Measurements from ENCODE around the gene SHISA9. TPM values are rescaled to one million over a fixed set of nuclear protein-coding genes. Genes with fewer than 3 reads are reported as not detected.

The SHISA9 gene
- total RNA-seq, 1 donor from 2014 or later: not detected

DNA sequence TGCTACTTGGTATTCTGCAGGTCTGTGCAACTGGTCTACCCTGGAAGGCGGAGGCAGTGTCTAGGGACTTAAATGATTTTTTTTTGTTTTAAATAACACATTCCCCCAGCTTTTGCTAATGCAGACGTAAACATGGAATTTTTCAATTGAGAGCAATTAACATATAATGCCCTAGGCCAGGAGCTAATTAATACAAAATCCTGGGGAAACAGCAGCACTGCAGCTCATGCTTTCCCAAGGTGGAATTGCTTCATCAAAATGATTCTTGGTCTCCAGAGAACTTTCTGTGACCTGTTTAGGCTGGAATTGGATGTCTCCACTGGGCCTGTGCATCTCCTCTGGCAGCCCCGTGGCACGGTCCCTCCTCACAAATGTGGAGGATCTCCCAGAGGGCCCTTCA is 50.6 kb downstream of the SHISA9 start:
- Histone ChIP-seq H3K27me3 (ENCODE audit: low read depth) (no peaks in the 10 kb centered on the region), H3K9me3 (no peaks in the 10 kb centered on the region), H3K36me3 (no peaks in the 10 kb centered on the region), H3K27ac (no peak overlapping the region), H3K4me1 (no peaks in the 10 kb centered on the region), H3K4me3 (no peak overlapping the region)
- no peak for ATAC-seq
- intact Hi-C loops (cut with DNase I): no loop called here
- DNase-seq: no peak
- TF ChIP-seq, protein P1, sequence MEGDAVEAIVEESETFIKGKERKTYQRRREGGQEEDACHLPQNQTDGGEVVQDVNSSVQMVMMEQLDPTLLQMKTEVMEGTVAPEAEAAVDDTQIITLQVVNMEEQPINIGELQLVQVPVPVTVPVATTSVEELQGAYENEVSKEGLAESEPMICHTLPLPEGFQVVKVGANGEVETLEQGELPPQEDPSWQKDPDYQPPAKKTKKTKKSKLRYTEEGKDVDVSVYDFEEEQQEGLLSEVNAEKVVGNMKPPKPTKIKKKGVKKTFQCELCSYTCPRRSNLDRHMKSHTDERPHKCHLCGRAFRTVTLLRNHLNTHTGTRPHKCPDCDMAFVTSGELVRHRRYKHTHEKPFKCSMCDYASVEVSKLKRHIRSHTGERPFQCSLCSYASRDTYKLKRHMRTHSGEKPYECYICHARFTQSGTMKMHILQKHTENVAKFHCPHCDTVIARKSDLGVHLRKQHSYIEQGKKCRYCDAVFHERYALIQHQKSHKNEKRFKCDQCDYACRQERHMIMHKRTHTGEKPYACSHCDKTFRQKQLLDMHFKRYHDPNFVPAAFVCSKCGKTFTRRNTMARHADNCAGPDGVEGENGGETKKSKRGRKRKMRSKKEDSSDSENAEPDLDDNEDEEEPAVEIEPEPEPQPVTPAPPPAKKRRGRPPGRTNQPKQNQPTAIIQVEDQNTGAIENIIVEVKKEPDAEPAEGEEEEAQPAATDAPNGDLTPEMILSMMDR (IDR thresholded peaks at IDR 0.05): no peak

DNA sequence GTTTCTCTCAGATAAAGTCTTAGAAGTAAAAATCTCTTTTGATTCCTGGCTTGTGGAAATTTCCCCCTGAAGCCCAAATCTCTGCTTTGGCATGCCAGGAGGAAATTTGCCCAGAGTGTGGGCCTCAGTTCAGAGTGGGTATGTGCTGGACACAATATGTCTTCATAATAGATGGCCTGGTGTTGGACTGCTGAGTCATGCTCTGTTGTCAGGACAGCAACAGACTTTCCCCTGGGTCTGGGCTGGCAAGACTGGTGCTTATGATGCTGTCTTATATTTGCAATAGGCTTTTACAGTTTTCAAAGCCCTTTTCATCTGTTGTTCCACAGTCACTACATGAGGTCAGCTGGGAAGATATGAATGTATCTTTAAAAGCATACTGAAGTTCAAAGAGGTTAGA is 57.0 kb downstream of the SHISA9 start:
- H3K27me3 ChIP-seq (ENCODE audit: low read depth): no peaks in the 10 kb centered on the region
- no peak overlapping the region for H3K27ac ChIP-seq
- no peak for ATAC-seq
- TF ChIP-seq, protein P1 (IDR thresholded peaks at IDR 0.05): no peak
- H3K4me1 ChIP-seq: no peaks in the 10 kb centered on the region
- H3K4me3 ChIP-seq: no peak overlapping the region
- no peak for DNase-seq
- intact Hi-C loops (cut with DNase I): no loop called here
- no peaks in the 10 kb centered on the region for H3K9me3 ChIP-seq
- H3K36me3 ChIP-seq: no peaks in the 10 kb centered on the region

- Histone ChIP-seq H3K4me1 (no peaks in the 10 kb centered on the region), H3K9me3 (no peaks in the 10 kb centered on the region), H3K36me3 (no peaks in the 10 kb centered on the region), H3K27ac (no peak overlapping the region), H3K27me3 (ENCODE audit: low read depth) (no peaks in the 10 kb centered on the region), H3K4me3 (no peak overlapping the region)
- DNase-seq (no peak), ATAC-seq (no peak)
- intact Hi-C loops (cut with DNase I): no loop called here
- TF ChIP-seq, protein P1 (IDR thresholded peaks at IDR 0.05): no peak
These were observed 57.7 kb downstream of the SHISA9 start for GRCh38 chr16:12959072-12959471.

GRCh38 chr16:12961626-12962025 is 60.2 kb downstream of the SHISA9 start:
- TF ChIP-seq, protein P1 (IDR thresholded peaks at IDR 0.05): no peak
- no peaks in the 10 kb centered on the region for H3K27me3 ChIP-seq (ENCODE audit: low read depth)
- H3K27ac ChIP-seq: no peak overlapping the region
- no peak for DNase-seq
- no peaks in the 10 kb centered on the region for H3K4me1 ChIP-seq
- no peak overlapping the region for H3K4me3 ChIP-seq
- intact Hi-C loops (cut with DNase I): no loop called here
- H3K36me3 ChIP-seq: no peaks in the 10 kb centered on the region
- ATAC-seq: no peak
- H3K9me3 ChIP-seq: no peaks in the 10 kb centered on the region

GRCh38 chr16:12964461-12964860 is 63.1 kb downstream of the SHISA9 start:
- H3K9me3 ChIP-seq: no peaks in the 10 kb centered on the region
- ATAC-seq (no peak), DNase-seq (no peak)
- no peaks in the 10 kb centered on the region for H3K27me3 ChIP-seq (ENCODE audit: low read depth)
- no peaks in the 10 kb centered on the region for H3K36me3 ChIP-seq
- H3K4me1 ChIP-seq: no peaks in the 10 kb centered on the region
- intact Hi-C loops (cut with DNase I): no loop called here
- H3K27ac ChIP-seq: no peak overlapping the region
- no peak overlapping the region for H3K4me3 ChIP-seq
- TF ChIP-seq, protein P1 (IDR thresholded peaks at IDR 0.05): no peak

- DNase-seq: no peak
- Histone ChIP-seq H3K4me1 (no peaks in the 10 kb centered on the region), H3K9me3 (no peaks in the 10 kb centered on the region), H3K27me3 (ENCODE audit: low read depth) (no peaks in the 10 kb centered on the region), H3K36me3 (no peaks in the 10 kb centered on the region), H3K4me3 (no peak overlapping the region), H3K27ac (no peak overlapping the region)
- intact Hi-C loops (cut with DNase I): no loop called here
- ATAC-seq: no peak
- TF ChIP-seq, protein P1 (IDR thresholded peaks at IDR 0.05): no peak
These were observed 63.9 kb downstream of the SHISA9 start for GRCh38 chr16:12965274-12965804.
